ENCODE measurements around the gene KRT81. TPM values are rescaled to one million over a fixed set of nuclear protein-coding genes. Genes with fewer than 3 reads are reported as not detected.

KRT81 gene
- total RNA-seq, 2 experiments from 2014 or later: not detected

- Mint-ChIP-seq H3K36me3 (ENCODE audit: low read depth) (no peaks in the 10 kb centered on the region), H3K27ac (no peak overlapping the region), H3K4me1 (ENCODE audit: low read depth) (peaks cover 12% of the 10 kb centered on the region), H3K27me3 (peaks cover 11% of the 10 kb centered on the region), H3K4me3 (no peak overlapping the region), H3K9me3 (no peaks in the 10 kb centered on the region)
- intact Hi-C loops (cut with micrococcal nuclease): no loop called here
- ChIA-PET CTCF (no interaction called here), POLR2A (no interaction called here)
- DNase-seq: no peak
- no peak for TF ChIP-seq CTCF (IDR thresholded peaks at IDR 0.05)
- ATAC-seq: no peak
These were observed 32.2 kb upstream of the KRT81 start for GRCh38 chr12:52323416-52324152.

GRCh38 chr12:52323001-52323400 is 31.7 kb upstream of the KRT81 start:
- H3K4me1 Mint-ChIP-seq (ENCODE audit: low read depth): peaks cover 12% of the 10 kb centered on the region
- ATAC-seq (no peak), DNase-seq (no peak)
- H3K4me3 Mint-ChIP-seq: no peak overlapping the region
- H3K36me3 Mint-ChIP-seq (ENCODE audit: low read depth): no peaks in the 10 kb centered on the region
- no peak for TF ChIP-seq CTCF (IDR thresholded peaks at IDR 0.05)
- ChIA-PET CTCF (no interaction called here), POLR2A (no interaction called here)
- H3K27me3 Mint-ChIP-seq: peaks cover 11% of the 10 kb centered on the region
- H3K27ac Mint-ChIP-seq: no peak overlapping the region
- H3K9me3 Mint-ChIP-seq: no peaks in the 10 kb centered on the region
- intact Hi-C loops (cut with micrococcal nuclease): no loop called here

GRCh38 chr12:52322069-52322468 is 30.7 kb upstream of the KRT81 start:
- Mint-ChIP-seq H3K4me1 (ENCODE audit: low read depth) (peaks cover 4% of the 10 kb centered on the region), H3K27ac (no peak overlapping the region), H3K9me3 (no peaks in the 10 kb centered on the region), H3K27me3 (peaks cover 11% of the 10 kb centered on the region), H3K4me3 (no peak overlapping the region), H3K36me3 (ENCODE audit: low read depth) (no peaks in the 10 kb centered on the region)
- no peak for TF ChIP-seq CTCF (IDR thresholded peaks at IDR 0.05)
- intact Hi-C loops (cut with micrococcal nuclease): no loop called here
- DNase-seq: no peak
- ChIA-PET CTCF (interaction anchor here (1.1 kb wide), 1 partner anchor 39 kb away, joined by 3 read pairs; no protein-coding TSS in a partner anchor), POLR2A (no interaction called here)
- ATAC-seq: no peak

- H3K36me3 Mint-ChIP-seq (ENCODE audit: low read depth): no peaks in the 10 kb centered on the region
- H3K4me1 Mint-ChIP-seq (ENCODE audit: low read depth): no peaks in the 10 kb centered on the region
- POLR2A ChIA-PET: no interaction called here
- peaks cover 11% of the 10 kb centered on the region for H3K27me3 Mint-ChIP-seq
- no peak overlapping the region for H3K27ac Mint-ChIP-seq
- TF ChIP-seq CTCF (IDR thresholded peaks at IDR 0.05): no peak
- H3K9me3 Mint-ChIP-seq: no peaks in the 10 kb centered on the region
- no peak for DNase-seq
- ATAC-seq: no peak
- intact Hi-C loops (cut with micrococcal nuclease): no loop called here
- H3K4me3 Mint-ChIP-seq: no peak overlapping the region
- CTCF ChIA-PET: interaction anchor here (1.1 kb wide), 1 partner anchor 40 kb away, joined by 3 read pairs; no protein-coding TSS in a partner anchor
These were observed 30.1 kb upstream of the KRT81 start for GRCh38 chr12:52321418-52321817.

GRCh38 chr12:52320784-52321400 is 29.6 kb upstream of the KRT81 start, which contains the start of gene KRT83:
Gene KRT83, minus strand, starts transcription at chr12:52321398. Its CDS starts 63 bp downstream, at chr12:52321335.
- POLR2A ChIA-PET: no interaction called here
- H3K9me3 Mint-ChIP-seq: no peaks in the 10 kb centered on the region
- CTCF ChIA-PET: interaction anchor here (1.1 kb wide), 1 partner anchor 40 kb away, joined by 3 read pairs; no protein-coding TSS in a partner anchor
- no peak for TF ChIP-seq CTCF (IDR thresholded peaks at IDR 0.05)
- no peak within 1 kb of the TSS for H3K27ac Mint-ChIP-seq
- no peaks in the 10 kb centered on the region for H3K4me1 Mint-ChIP-seq (ENCODE audit: low read depth)
- H3K36me3 Mint-ChIP-seq (ENCODE audit: low read depth): no peaks in the 10 kb centered on the region
- DNase-seq: no peak
- intact Hi-C loops (cut with micrococcal nuclease): no loop called here
- H3K27me3 Mint-ChIP-seq: peaks cover 10% of the 10 kb centered on the region
- ATAC-seq: no peak
- no peak within 1 kb of the TSS for H3K4me3 Mint-ChIP-seq

All from activated CD8-positive, alpha-beta T cell treated with anti-CD3 and anti-CD28 coated beads for 36 hours (primary cell).